Sciatic nerve (tissue), 2 donors: ENCODE data around the gene PBX1. TPM values are rescaled to one million over a fixed set of nuclear protein-coding genes. Genes with fewer than 3 reads are reported as not detected.

Experiments used
- ATAC-seq: fragments of 200-7000 bp; cut with Tn5 transposase; one replicate; pipeline ENCODE4 v1.9.1; 2020; ENCODE audit warnings: mild to moderate bottlenecking, moderate library complexity
- DNase-seq: peaks from one replicate; pipeline ENCODE4 v3.0.0-alpha.2; 2020; ENCODE audit warnings: low spot score
- intact Hi-C: fragments of 100-400 bp; cut with DNase I; formaldehyde crosslinking; loops from one replicate; pipeline ENCODE4 v1.14.2; 2022
- total RNA-seq: library from RNA; stranded (reverse); fragmentation: NEBNext Ultra II Directional; extraction: Animal tissue kit (Norgen Biotek cat#: 25700); gene quantifications from one replicate; pipeline ENCODE4 v1.2.1, GENCODE V29; 2021
- donor health status: DM: no; HTN: no; CAD: no.
- donor health status: DM: no; HTN: no; CAD: no.

PBX1 gene
- total RNA-seq, 1 donor from 2014 or later, result 72.9 TPM

- intact Hi-C loops, result no loop called here
Observed at GRCh38 chr1:164633997-164634396, 75.0 kb downstream of the PBX1 start.

GRCh38 chr1:164635059-164635802, 76.2 kb downstream of the PBX1 start:
- DNase-seq, result no peak
- intact Hi-C loops, result no loop called here
- no peak for ATAC-seq

More at GRCh38 chr1:164633997-164634396, 75.0 kb downstream of the PBX1 start:
- ATAC-seq (no peak), DNase-seq (no peak)

GRCh38 chr1:164635803-164636731, 77.1 kb downstream of the PBX1 start:
- ATAC-seq (no peak), DNase-seq (no peak)
- intact Hi-C loops, result no loop called here

- ATAC-seq (no peak), DNase-seq (no peak)
- intact Hi-C loops, result no loop called here
Observed at GRCh38 chr1:164636757-164637156, 77.8 kb downstream of the PBX1 start.

- intact Hi-C loops, result no loop called here
- no peak for DNase-seq
- ATAC-seq, result peak; percentile 31
Observed at GRCh38 chr1:164637461-164638375, 78.7 kb downstream of the PBX1 start.

GRCh38 chr1:164638492-164639202, 79.7 kb downstream of the PBX1 start:
- no peak for ATAC-seq
- intact Hi-C loops, result no loop called here
- DNase-seq, result no peak

- DNase-seq (no peak), ATAC-seq (no peak)
- intact Hi-C loops, result no loop called here
Observed at GRCh38 chr1:164640686-164641352, 81.8 kb downstream of the PBX1 start.

GRCh38 chr1:164641353-164641730, 82.4 kb downstream of the PBX1 start:
- DNase-seq (no peak), ATAC-seq (peak; percentile 51)
- intact Hi-C loops, result no loop called here

- intact Hi-C loops, result no loop called here
- DNase-seq, result no peak
- no peak for ATAC-seq
Observed at GRCh38 chr1:164643018-164643417, 84.0 kb downstream of the PBX1 start.

GRCh38 chr1:164644268-164644667, 85.3 kb downstream of the PBX1 start:
- no peak for DNase-seq
- intact Hi-C loops, result no loop called here
- ATAC-seq, result no peak

- ATAC-seq (peak; percentile 31), DNase-seq (no peak)
- intact Hi-C loops, result no loop called here
Observed at GRCh38 chr1:164644774-164645644, 86.0 kb downstream of the PBX1 start.

- intact Hi-C loops, result no loop called here
- DNase-seq (no peak), ATAC-seq (no peak)
Observed at GRCh38 chr1:164645921-164646320, 86.9 kb downstream of the PBX1 start.

GRCh38 chr1:164647211-164647610, 88.2 kb downstream of the PBX1 start:
- no peak for DNase-seq
- no peak for ATAC-seq
- intact Hi-C loops, result no loop called here

GRCh38 chr1:164648636-164649035, 89.7 kb downstream of the PBX1 start:
- intact Hi-C loops, result no loop called here
- ATAC-seq, result no peak

GRCh38 chr1:164649146-164649545, 90.2 kb downstream of the PBX1 start:
- ATAC-seq, result no peak
- intact Hi-C loops, result no loop called here

More at GRCh38 chr1:164648636-164649035, 89.7 kb downstream of the PBX1 start:
- no peak for DNase-seq

GRCh38 chr1:164650531-164650930, 91.5 kb downstream of the PBX1 start:
- DNase-seq, result no peak
- intact Hi-C loops, result loop anchor here (5.0 kb wide), 1 partner anchor 807 kb away; no protein-coding TSS in a partner anchor
- ATAC-seq, result no peak

More at GRCh38 chr1:164649146-164649545, 90.2 kb downstream of the PBX1 start:
- DNase-seq, result no peak
